ENCODE measurements around the gene SLC2A14. TPM values are rescaled to one million over a fixed set of nuclear protein-coding genes. Genes with fewer than 3 reads are reported as not detected.
"Not testable (repeated sequence)": the region's sequence is repeated elsewhere in the genome, so short reads cannot be mapped to it uniquely, and the experiment has no call there.

The SLC2A14 gene
- 0.72 TPM for polyA plus RNA-seq (2012; ENCODE audit: missing spikeins)

- FAIRE-seq: no peak
- TF ChIP-seq TAF1 (IDR thresholded peaks at IDR 0.05; ENCODE audit: borderline replicate concordance, low read depth, low read length): no peak
- TF ChIP-seq POLR2A (IDR thresholded peaks at IDR 0.05; ENCODE audit: low read depth, low read length): no peak
- TF ChIP-seq POLR2AphosphoS5 (IDR thresholded peaks at IDR 0.05; ENCODE audit: low read depth, low read length): no peak
These were observed at the start of gene SLC2A14 for GRCh38 chr12:7872566-7873319. TSS of gene SLC2A14 (minus strand) at chr12:7872915. CDS start at chr12:7869880, 3,035 bp downstream.

GRCh38 chr12:7921181-7921580, 48.5 kb upstream of the SLC2A14 start:
- DNase-seq (ENCODE audit: insufficient read length); FAIRE-seq: not testable (repeated sequence)

More at GRCh38 chr12:7872566-7873319, at the start of gene SLC2A14:
- no peak for DNase-seq (ENCODE audit: insufficient read length)

GRCh38 chr12:7918268-7918590, 45.5 kb upstream of the SLC2A14 start:
- FAIRE-seq; DNase-seq (ENCODE audit: insufficient read length): not testable (repeated sequence)

GRCh38 chr12:7917392-7918267, 44.9 kb upstream of the SLC2A14 start:
- DNase-seq (ENCODE audit: insufficient read length): no peak
- TF ChIP-seq TAF1 (IDR thresholded peaks at IDR 0.05; ENCODE audit: borderline replicate concordance, low read depth, low read length) (no peak), POLR2A (IDR thresholded peaks at IDR 0.05; ENCODE audit: low read depth, low read length) (no peak), POLR2AphosphoS5 (IDR thresholded peaks at IDR 0.05; ENCODE audit: low read depth, low read length) (no peak)
- no peak for FAIRE-seq

- TF ChIP-seq TAF1 (IDR thresholded peaks at IDR 0.05; ENCODE audit: borderline replicate concordance, low read depth, low read length) (no peak), POLR2A (IDR thresholded peaks at IDR 0.05; ENCODE audit: low read depth, low read length) (no peak), POLR2AphosphoS5 (IDR thresholded peaks at IDR 0.05; ENCODE audit: low read depth, low read length) (no peak)
- FAIRE-seq (no peak), DNase-seq (ENCODE audit: insufficient read length) (no peak)
These were observed 44.2 kb upstream of the SLC2A14 start for GRCh38 chr12:7916936-7917335.

GRCh38 chr12:7915661-7916403, 43.1 kb upstream of the SLC2A14 start:
- TF ChIP-seq POLR2AphosphoS5 (IDR thresholded peaks at IDR 0.05; ENCODE audit: low read depth, low read length): no peak
- no peak for TF ChIP-seq POLR2A (IDR thresholded peaks at IDR 0.05; ENCODE audit: low read depth, low read length)
- TF ChIP-seq TAF1 (IDR thresholded peaks at IDR 0.05; ENCODE audit: borderline replicate concordance, low read depth, low read length): no peak
- FAIRE-seq (no peak), DNase-seq (ENCODE audit: insufficient read length) (no peak)

GRCh38 chr12:7910106-7910505, 37.4 kb upstream of the SLC2A14 start:
- DNase-seq (ENCODE audit: insufficient read length); FAIRE-seq: not testable (repeated sequence)

- TF ChIP-seq POLR2A (IDR thresholded peaks at IDR 0.05; ENCODE audit: low read depth, low read length): no peak
- TF ChIP-seq POLR2AphosphoS5 (IDR thresholded peaks at IDR 0.05; ENCODE audit: low read depth, low read length): no peak
- TF ChIP-seq TAF1 (IDR thresholded peaks at IDR 0.05; ENCODE audit: borderline replicate concordance, low read depth, low read length): no peak
- no peak for DNase-seq (ENCODE audit: insufficient read length)
- FAIRE-seq: no peak
These were observed 34.3 kb upstream of the SLC2A14 start for GRCh38 chr12:7907009-7907408.

- FAIRE-seq; DNase-seq (ENCODE audit: insufficient read length): not testable (repeated sequence)
These were observed 33.6 kb upstream of the SLC2A14 start for GRCh38 chr12:7906303-7906702.

GRCh38 chr12:7905600-7906125, 32.9 kb upstream of the SLC2A14 start:
- FAIRE-seq; DNase-seq (ENCODE audit: insufficient read length): not testable (repeated sequence)

- FAIRE-seq (no peak), DNase-seq (ENCODE audit: insufficient read length) (no peak)
- TF ChIP-seq TAF1 (IDR thresholded peaks at IDR 0.05; ENCODE audit: borderline replicate concordance, low read depth, low read length): no peak
- TF ChIP-seq POLR2A (IDR thresholded peaks at IDR 0.05; ENCODE audit: low read depth, low read length): no peak
- TF ChIP-seq POLR2AphosphoS5 (IDR thresholded peaks at IDR 0.05; ENCODE audit: low read depth, low read length): no peak
These were observed 32.4 kb upstream of the SLC2A14 start for GRCh38 chr12:7905071-7905470.

- not testable (repeated sequence) for DNase-seq (ENCODE audit: insufficient read length); FAIRE-seq
These were observed 29.7 kb upstream of the SLC2A14 start for GRCh38 chr12:7902416-7902815.

Data from GM12892 (cell line).